Ishikawa (cell line): Measurements from ENCODE around the gene CENPC.

ENCODE experiments used
- CEBPB ChIP-seq: IDR thresholded peaks from 2 replicates; pipeline ENCODE4 v1.6.1; 2012
- CREB1 ChIP-seq: IDR thresholded peaks from 2 replicates; pipeline ENCODE4 v1.6.1; 2012; ENCODE audit warnings: low read depth
- EGR1 ChIP-seq: IDR thresholded peaks from 2 replicates; pipeline ENCODE4 v1.6.1; 2012
- EP300 ChIP-seq: IDR thresholded peaks from 2 replicates; pipeline ENCODE4 v1.6.1; 2012; ENCODE audit warnings: borderline replicate concordance
- FOXM1 ChIP-seq: IDR thresholded peaks from 2 replicates; pipeline ENCODE4 v1.6.1; 2012; ENCODE audit warnings: low read depth, borderline replicate concordance
- MAX ChIP-seq: IDR thresholded peaks from 2 replicates; pipeline ENCODE4 v1.6.1; 2012
- NFIC ChIP-seq: IDR thresholded peaks from 2 replicates; pipeline ENCODE4 v1.6.1; 2012
- RAD21 ChIP-seq: IDR thresholded peaks from 2 replicates; pipeline ENCODE4 v1.6.1; 2012; ENCODE audit warnings: low read depth
- REST ChIP-seq: IDR thresholded peaks from 2 replicates; pipeline ENCODE4 v1.6.1; 2012; ENCODE audit warnings: low read depth, mild to moderate bottlenecking
- TAF1 ChIP-seq: IDR thresholded peaks from 2 replicates; pipeline ENCODE4 v1.6.1; 2012; ENCODE audit warnings: low read depth, mild to moderate bottlenecking
- TCF12 ChIP-seq: IDR thresholded peaks from 2 replicates; pipeline ENCODE4 v1.6.1; 2012; ENCODE audit warnings: low read depth
- TEAD4 ChIP-seq: IDR thresholded peaks from 2 replicates; pipeline ENCODE4 v1.6.1; 2012
- USF1 ChIP-seq: IDR thresholded peaks from 2 replicates; pipeline ENCODE4 v1.6.1; 2012
- YY1 ChIP-seq: IDR thresholded peaks from 2 replicates; pipeline ENCODE4 v1.6.1; 2012; ENCODE audit warnings: low read depth
- ZBTB7A ChIP-seq: IDR thresholded peaks from 2 replicates; pipeline ENCODE4 v1.6.1; 2012; ENCODE audit warnings: low read depth

Gene CENPC

GRCh38 chr4:67584496-67584895 is 39.2 kb upstream of the CENPC start:
- TF ChIP-seq EGR1 (no peak), NFIC (no peak), TCF12 (no peak), ZBTB7A (no peak), USF1 (no peak), CREB1 (no peak), TEAD4 (no peak), YY1 (no peak), MAX (no peak), REST (no peak), EP300 (no peak), FOXM1 (no peak), RAD21 (no peak), TAF1 (no peak), CEBPB (no peak)

- no peak for TF ChIP-seq TCF12
- TF ChIP-seq RAD21 = no peak
- no peak for TF ChIP-seq REST
- no peak for TF ChIP-seq CEBPB
- TF ChIP-seq YY1 = no peak
These were observed 36.6 kb upstream of the CENPC start for GRCh38 chr4:67581913-67582312.

GRCh38 chr4:67581208-67581857 is 36.0 kb upstream of the CENPC start:
- TF ChIP-seq RAD21 = no peak
- no peak for TF ChIP-seq CEBPB
- no peak for TF ChIP-seq NFIC
- TF ChIP-seq USF1 = no peak
- TF ChIP-seq TAF1 = no peak
- TF ChIP-seq MAX = no peak
- TF ChIP-seq EP300 = no peak
- no peak for TF ChIP-seq TCF12
- no peak for TF ChIP-seq TEAD4
- TF ChIP-seq FOXM1 = no peak
- TF ChIP-seq YY1 = no peak
- TF ChIP-seq CREB1 = no peak

GRCh38 chr4:67580577-67580976 is 35.3 kb upstream of the CENPC start:
- no peak for TF ChIP-seq CREB1
- TF ChIP-seq TEAD4 = no peak
- no peak for TF ChIP-seq NFIC
- no peak for TF ChIP-seq REST
- TF ChIP-seq ZBTB7A = no peak

- TF ChIP-seq MAX (no peak), CREB1 (no peak), YY1 (no peak), TEAD4 (no peak), EGR1 (no peak), REST (no peak), TAF1 (no peak), EP300 (no peak), TCF12 (no peak), NFIC (no peak), CEBPB (no peak), ZBTB7A (no peak), RAD21 (no peak), FOXM1 (no peak), USF1 (no peak)
These were observed 31.2 kb upstream of the CENPC start for GRCh38 chr4:67576538-67576937.
